HG03280 (cell line): ENCODE results near the gene CCNL1.
"Not testable (repeated sequence)": the region's sequence is repeated elsewhere in the genome, so short reads cannot be mapped to it uniquely, and the experiment has no call there.

ENCODE experiments used
- ATAC-seq: cut with Tn5 transposase; IDR thresholded peaks from one replicate; pipeline ENCODE4 v1.9.1; 2021; ENCODE audit warnings: mild to moderate bottlenecking, moderate library complexity; ENCODE audit not compliant: unreplicated experiment

Gene CCNL1

DNA sequence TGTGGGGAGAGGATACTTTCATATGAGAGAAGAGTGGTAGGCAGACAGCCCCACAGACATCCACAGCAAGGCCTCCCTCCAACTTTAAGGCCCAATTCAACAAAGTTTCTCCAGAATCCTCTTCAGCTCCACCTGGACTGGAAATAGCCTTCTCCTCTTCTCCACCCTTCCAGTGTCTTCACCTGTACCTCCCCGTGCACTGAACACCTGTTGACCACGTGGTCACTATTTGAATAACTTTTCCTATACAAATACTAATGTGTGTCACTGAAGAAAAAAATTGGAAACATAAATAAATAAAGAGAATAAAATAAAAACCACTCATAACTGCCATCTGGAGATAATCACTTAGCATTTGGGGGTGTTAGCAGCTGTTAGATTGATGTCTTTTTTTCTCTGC is 52.9 kb downstream of the CCNL1 start:
- no peak for ATAC-seq

DNA sequence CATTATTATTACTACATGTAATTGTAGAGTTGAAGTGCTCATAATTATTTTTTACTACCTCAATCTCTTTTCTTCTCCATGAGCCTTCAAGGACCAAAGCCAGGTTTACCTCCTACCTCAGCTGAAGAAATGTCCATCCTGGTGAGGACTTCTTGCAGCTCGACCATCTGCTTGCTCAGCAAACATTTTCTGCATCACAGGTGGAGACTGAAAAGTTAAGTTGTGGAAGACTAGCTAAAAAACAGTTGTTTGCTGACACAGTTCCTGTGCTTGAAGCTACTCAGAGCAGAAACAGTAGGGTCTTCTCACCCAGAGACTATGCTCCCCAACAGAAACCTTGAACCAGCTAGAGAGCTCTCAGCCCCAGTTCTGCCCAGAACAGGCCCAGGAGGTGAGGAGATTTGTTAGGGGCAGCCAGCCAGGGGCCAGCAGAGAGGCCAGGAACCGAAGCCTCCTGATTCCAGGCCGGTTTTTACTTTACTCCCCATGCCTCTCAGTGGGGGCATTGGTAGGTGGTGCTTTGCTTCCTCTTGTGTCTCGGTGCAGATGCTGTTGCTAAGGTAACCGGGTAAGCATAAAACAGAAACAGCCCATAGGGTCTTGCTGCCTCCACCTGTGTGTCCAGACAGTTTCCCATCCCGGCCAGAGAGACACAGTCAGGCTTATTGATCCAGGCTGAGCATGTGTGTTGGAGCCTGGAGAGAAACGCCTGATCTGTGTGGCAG is 54.9 kb downstream of the CCNL1 start:
- peak; percentile 71 for ATAC-seq

DNA sequence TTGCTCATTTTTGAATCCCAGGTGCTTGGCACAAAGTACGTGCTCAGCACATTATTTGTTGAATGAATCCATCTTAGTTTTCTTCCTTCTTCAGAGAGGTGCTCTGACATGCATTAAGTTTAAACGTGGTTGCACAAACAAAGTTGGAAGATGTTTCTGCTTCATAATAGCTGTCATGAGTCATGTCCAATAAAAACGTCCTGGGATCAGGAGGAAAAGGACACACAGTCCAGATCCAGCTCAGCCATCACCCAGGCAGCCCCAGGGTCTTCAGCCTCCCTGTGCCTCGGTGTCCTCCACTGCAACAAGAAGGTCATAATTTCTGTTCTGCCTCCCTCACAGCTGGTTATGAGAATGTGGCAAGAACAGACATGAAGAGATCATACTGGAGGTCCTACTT is 55.4 kb downstream of the CCNL1 start:
- no peak for ATAC-seq

DNA sequence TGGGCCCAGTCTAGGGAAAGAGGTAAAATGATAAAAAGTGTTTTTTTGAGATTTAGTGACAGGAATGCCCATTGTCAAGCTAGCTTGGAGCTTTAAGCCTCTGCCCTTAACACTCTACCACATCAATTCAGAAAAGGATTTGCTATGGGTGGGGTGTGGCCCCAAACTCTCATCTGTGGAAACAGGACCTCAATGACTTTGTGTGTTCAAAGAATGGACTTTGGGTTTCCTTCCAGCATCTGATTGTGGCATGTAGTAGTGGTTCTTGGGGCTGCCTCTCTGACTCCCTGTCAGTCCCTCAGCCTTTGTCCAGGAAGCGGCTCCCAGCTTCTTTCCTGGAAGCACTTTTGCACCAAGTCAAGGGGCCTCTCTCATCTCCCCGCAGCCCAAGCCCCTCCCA is 56.1 kb downstream of the CCNL1 start:
- ATAC-seq, result peak; percentile 2

DNA sequence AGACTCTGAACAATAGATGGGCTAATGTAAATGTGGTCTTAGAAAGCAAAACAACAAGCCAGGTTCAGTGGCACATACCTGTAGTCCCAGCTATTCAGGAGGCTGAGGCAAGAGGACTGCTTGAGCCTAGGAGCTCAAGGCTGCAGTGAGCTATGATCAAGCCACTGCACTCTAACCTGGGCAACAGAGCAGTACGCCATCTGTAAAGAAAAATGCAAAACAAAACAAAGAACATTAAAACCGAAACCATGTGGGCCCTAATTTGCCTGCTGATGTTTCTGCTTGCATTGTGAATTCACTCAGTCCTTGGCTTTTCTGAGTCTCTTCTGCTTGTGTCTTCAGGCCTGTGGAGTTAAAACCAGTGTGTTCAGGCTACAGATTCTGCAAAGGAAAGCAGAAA is 56.7 kb downstream of the CCNL1 start:
- peak; percentile 83 for ATAC-seq

DNA sequence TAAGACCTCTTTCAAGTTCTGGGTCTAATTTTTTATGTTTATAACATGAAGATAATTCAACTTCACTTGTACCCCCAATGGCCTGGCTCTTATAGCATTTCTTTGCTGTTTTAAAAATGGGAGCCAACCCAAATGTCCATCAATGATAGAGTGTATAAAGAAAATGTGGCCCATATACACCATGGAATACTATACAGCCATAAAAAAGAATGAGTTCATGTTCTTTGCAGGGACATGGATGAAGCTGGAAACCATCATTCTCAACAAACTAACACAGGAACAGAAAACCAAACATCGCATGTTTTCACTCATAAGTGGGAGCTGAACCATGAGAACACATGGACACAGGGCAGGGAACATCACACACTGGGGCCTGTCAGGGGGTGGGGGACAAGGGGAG is 57.4 kb downstream of the CCNL1 start:
- ATAC-seq, result not testable (repeated sequence)

DNA sequence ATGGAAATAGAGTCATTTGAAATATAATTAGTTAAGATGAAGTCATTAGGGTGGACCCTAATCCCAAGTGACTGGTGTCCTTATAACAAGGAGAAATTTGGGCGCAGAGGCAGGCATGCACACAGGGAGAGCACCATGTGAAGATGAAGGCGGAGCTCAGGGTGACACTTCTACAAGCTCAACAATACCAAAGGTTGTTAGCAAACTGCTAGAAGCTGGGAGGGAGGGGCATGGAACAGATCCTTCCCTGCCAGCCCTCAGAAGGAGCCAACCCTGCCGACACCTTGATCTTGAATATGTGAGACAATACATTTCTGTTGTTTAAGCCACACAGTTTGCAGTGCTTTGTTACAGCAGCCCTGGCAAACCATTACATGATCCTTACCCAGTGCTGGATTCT is 57.8 kb downstream of the CCNL1 start:
- no peak for ATAC-seq

DNA sequence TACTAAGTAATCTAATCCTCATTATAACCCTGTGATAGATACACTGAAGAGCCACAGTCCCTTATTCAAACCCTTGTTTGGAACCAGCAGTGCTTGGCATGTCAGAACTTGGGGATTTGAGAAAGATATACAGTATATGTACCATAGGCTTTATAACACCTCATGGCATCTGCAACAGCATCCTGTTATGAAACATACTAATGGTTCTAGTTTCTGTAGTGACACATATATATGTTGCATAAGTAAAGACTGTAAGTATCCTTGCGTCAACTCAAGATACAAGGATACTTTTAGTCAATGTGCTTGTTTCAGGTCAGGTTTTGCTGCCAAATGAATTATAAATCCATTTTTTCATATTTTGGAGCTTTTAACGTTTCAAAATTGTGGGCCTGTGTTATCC is 58.5 kb downstream of the CCNL1 start:
- no peak for ATAC-seq

DNA sequence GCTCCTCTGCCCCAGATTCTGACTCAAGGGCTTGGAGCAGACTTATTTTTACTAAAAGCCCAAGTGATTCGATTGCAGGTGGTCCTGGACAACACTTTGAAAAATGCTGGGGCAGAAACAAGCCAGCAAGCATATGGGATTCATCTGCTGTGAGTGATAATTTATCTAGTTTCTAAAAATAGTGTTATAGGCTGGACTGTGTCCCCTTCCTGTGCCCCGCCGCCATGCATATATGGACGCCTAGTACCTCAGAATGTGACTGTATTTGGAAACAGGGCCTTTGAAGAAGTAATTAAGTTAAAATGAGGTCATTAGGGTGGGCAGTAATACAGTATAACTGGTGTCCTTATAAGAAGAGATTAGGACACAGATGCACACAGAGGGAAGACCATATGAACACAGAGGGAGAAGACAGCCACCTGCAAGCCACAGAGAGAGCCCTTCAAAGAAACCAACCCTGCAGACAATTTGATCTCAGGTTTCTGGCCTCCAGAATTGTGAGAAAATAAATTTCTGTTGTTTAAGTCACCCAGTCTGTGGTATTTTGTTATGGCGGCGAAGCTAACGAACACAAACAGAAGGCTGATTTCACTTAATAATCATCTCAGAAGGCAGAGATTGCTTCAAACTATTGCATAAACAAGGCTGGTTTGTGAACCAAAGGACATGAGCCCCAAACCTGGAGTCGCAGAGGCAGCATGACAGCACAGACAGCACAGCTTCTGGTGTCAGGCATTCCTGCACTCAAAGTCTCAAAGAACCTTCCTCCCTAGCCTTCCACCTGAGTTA is 59.1 kb downstream of the CCNL1 start:
- no peak for ATAC-seq

DNA sequence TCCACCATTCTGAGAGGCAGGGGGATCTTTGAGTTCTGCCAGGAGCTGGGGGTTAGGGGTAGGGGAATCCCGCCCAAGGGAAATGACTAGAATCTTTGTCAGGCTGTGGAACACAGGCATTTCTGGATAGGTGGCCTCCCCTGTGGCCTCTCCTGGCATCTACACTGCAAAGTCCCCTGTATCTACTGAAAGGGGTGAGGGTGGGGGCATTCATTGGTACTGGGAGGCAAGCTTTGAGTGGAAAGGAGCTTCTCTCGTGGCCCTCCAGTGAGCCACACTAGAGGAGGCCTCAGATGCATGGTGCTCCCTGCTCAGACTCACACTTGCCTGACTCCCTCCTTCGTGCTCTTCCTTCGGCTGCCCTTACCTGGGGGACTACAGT is 59.9 kb downstream of the CCNL1 start:
- ATAC-seq, result no peak

DNA sequence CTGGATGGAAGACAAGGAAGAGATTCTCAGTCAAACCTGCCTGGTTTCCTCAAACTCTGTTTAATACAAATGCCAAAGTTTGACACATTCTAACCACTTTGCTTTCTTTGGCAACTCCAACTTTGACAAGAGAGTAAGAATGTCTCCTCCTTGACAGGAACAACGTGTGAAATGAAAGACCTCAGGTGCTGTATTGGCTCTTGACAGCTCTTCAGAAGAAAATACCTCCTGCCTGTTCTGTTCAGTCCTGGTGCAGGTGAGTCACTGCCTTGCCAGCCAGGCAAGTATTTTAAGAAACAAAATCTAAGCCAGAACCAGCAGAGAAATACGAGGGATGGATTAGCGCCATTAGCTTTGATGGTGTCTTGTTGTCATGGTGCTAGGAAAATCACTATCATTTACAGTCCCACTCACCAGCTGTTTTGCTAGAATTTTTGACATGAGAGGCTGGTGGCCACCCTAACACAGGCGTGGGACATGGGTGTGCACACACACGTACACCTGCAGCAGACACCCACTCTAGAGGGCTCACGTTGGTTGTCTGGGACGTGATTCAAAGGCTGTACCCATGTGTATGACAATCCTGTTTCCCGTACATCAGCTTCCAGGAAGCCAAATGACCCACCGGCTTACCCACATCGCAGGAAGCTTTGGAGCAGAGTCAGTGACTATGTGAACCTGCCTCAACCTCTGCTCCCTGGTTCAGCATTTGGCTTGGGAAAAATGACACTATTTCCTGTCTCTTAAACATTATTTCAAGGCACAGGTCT is 60.4 kb downstream of the CCNL1 start:
- ATAC-seq, result no peak

DNA sequence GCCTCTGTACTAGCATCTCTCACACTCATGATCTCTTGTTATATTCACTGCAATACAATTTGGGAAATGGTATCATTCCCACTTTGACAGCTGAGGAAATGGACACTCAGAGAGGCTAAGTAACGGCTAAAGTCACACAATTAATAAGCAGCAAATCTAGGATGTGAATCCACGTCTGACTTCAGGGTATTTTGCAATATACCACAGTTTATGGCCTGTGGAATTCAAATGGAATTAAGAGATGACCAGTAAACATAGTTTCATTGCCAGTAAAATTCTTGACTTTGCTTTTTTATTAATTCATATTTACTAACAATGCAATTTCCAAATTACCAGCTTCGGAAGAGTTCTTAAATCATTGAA is 61.1 kb downstream of the CCNL1 start:
- ATAC-seq, result no peak

DNA sequence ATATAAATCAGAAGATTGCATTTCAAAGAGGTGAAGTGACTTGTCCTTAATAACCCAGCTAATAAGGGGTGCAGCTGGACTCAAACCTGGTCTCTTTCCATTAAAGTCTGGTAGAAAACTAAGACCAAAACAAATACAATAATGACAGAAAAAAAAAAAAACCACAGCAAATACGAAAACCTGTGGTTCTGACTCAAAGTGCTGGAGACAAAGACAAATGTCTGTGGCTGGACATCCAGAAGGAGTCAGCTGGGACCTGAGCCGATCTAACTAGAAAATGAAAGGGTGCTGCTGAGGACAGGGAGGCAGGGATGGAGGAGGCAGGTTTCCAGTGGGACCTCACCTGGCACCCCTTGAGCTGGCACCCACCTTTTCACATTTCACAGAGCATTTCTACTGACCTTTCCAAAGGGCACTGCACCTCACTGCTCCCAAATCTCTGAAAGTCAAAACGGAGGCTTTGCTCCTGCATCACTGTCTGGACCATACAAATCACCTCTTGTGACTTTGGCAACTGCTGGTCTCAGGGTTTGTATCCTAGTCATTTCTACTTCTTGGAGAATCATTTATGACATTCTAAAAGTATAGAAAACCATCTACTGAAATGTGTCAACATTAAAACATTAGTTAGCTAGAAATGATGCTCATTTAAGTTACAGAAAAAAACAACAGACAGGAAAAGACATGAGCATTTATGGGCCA is 61.7 kb downstream of the CCNL1 start:
- no peak for ATAC-seq
